GM12878 (cell line): ENCODE data around the gene GFOD2. TPM values are rescaled to one million over a fixed set of nuclear protein-coding genes. Genes with fewer than 3 reads are reported as not detected.

Experiments
- ATAC-seq: fragments of 200-7000 bp; cut with Tn5 transposase; 3 replicates; pipeline ENCODE4 v1.9.1; 2020; ENCODE audit warnings: mild to moderate bottlenecking, moderate library complexity
- BruUV-seq: library from RNA; stranded (reverse); fragments of 400-500 nt; replicated peaks from 2 replicates; lab custom pipeline; 2021; lab: Mats Ljungman, UMichigan
- CTCF ChIA-PET: fragments of 300-600 bp; sonication (Branson Sonifier 250); formaldehyde crosslinking; extraction: SDS; loops from one replicate; lab custom pipeline; 2021; ENCODE audit warnings: inconsistent platforms; lab: Yijun Ruan, JAX
- POLR2A ChIA-PET: fragments of 350-600 bp; formaldehyde crosslinking; extraction: SDS; loops from one replicate; lab custom pipeline; 2021; ENCODE audit warnings: inconsistent platforms; lab: Charles Lee
- RAD21 ChIA-PET: fragments of 300-600 bp; sonication (Branson Sonifier 250); formaldehyde crosslinking; loops from one replicate; lab custom pipeline; 2023; ENCODE audit warnings: antibody characterized with exemption; ENCODE audit not compliant: unreplicated experiment; lab: Charles Lee
- SMC1A ChIA-PET: fragments of 300-600 bp; sonication (Branson Sonifier 250); formaldehyde crosslinking; loops from one replicate; lab custom pipeline; 2023; ENCODE audit not compliant: unreplicated experiment, uncharacterized antibody; lab: Charles Lee
- DNase-seq: peaks from one replicate; pipeline ENCODE4 v3.0.0-alpha.2; 2011; ENCODE audit warnings: low read depth, low spot score
- FAIRE-seq: peaks from 3 replicates; lab custom pipeline; 2011; peaks lifted over from hg19 to GRCh38; lab: Jason Lieb, UNC
- H2AFZ ChIP-seq: 2 replicates; pipeline ENCODE4 v1.6.0; 2011; ENCODE audit warnings: low read depth, low read length, control low read depth; ENCODE audit not compliant: control insufficient read depth
- H3K27ac ChIP-seq: 2 replicates; pipeline ENCODE4 v1.5.1; 2011; ENCODE audit warnings: control low read depth; ENCODE audit not compliant: control insufficient read depth, insufficient read depth
- H3K27me3 ChIP-seq, 2 experiments: replicated peaks in 1 of 2; 2 replicates each; pipeline versions ENCODE4 v1.6.0 to v1.6.1; 2011; ENCODE audit warnings: low read length in 1 of 2; ENCODE audit not compliant: control insufficient read depth in 2 of 2, insufficient read depth in 2 of 2
- H3K36me3 ChIP-seq, 2 experiments: 2 replicates each; pipeline ENCODE4 v1.5.1; 2011; ENCODE audit warnings: low read length in 1 of 2; ENCODE audit not compliant: control insufficient read depth in 2 of 2, insufficient read depth in 2 of 2
- H3K4me1 ChIP-seq: 2 replicates; pipeline ENCODE4 v1.6.1; 2011; ENCODE audit warnings: mild to moderate bottlenecking, low read length, moderate library complexity, mixed read lengths; ENCODE audit not compliant: control insufficient read depth, insufficient read depth
- H3K4me2 ChIP-seq: 2 replicates; pipeline ENCODE4 v1.6.0; 2011; ENCODE audit warnings: control low read depth; ENCODE audit not compliant: control insufficient read depth, insufficient read depth
- H3K4me3 ChIP-seq: fragments of 200-600 bp; sonication (generic); 2 replicates; pipeline ENCODE4 v1.5.1; 2016
- H3K79me2 ChIP-seq: 2 replicates; pipeline ENCODE4 v1.6.0; 2011; ENCODE audit warnings: low read length; ENCODE audit not compliant: control insufficient read depth, insufficient read depth
- H3K9ac ChIP-seq: 2 replicates; pipeline ENCODE4 v1.8.0; 2011; ENCODE audit warnings: low read length, control low read depth, mixed read lengths; ENCODE audit not compliant: control insufficient read depth, insufficient read depth
- H3K9me3 ChIP-seq: replicated peaks from 3 replicates; pipeline ENCODE4 v1.5.1; 2011; ENCODE audit warnings: mild to moderate bottlenecking, low read length; ENCODE audit not compliant: control insufficient read depth, insufficient read depth
- H4K20me1 ChIP-seq: 2 replicates; pipeline ENCODE4 v1.6.0; 2011; ENCODE audit not compliant: control insufficient read depth, insufficient read depth
- E2F8 ChIP-seq: fragments of 450-650 bp; IDR thresholded peaks from 2 replicates; pipeline ENCODE4 v1.6.1; 2018; ENCODE audit warnings: mild to moderate bottlenecking, low read depth, moderate library complexity; ENCODE audit not compliant: partially characterized antibody
- GATAD2B ChIP-seq: fragments of 450-650 bp; conservative IDR thresholded peaks from 2 replicates; pipeline ENCODE4 v1.6.1; 2017; ENCODE audit warnings: low read depth, mild to moderate bottlenecking, moderate library complexity
- KAT2A ChIP-seq: conservative IDR thresholded peaks from 2 replicates; pipeline ENCODE4 v1.6.1; 2011; ENCODE audit warnings: low read depth, low read length; ENCODE audit not compliant: control insufficient read depth
- KDM1A ChIP-seq: fragments of 200-600 bp; sonication (generic); IDR thresholded peaks from 2 replicates; pipeline ENCODE4 v1.6.1; 2016; ENCODE audit warnings: borderline replicate concordance
- NR2F1 ChIP-seq: fragments of 450-650 bp; conservative IDR thresholded peaks from 2 replicates; pipeline ENCODE4 v1.6.1; 2017; ENCODE audit warnings: mild to moderate bottlenecking
- SREBF2 ChIP-seq: IDR thresholded peaks from 2 replicates; pipeline ENCODE4 v1.6.1; 2012; ENCODE audit warnings: mild to moderate bottlenecking, low read length
- SUZ12 ChIP-seq: fragments of 200-600 bp; sonication (generic); IDR thresholded peaks from one replicate; pipeline ENCODE4 v1.6.1; 2018; ENCODE audit warnings: antibody characterized with exemption, mild to moderate bottlenecking; ENCODE audit not compliant: unreplicated experiment
- WRNIP1 ChIP-seq: IDR thresholded peaks from 2 replicates; pipeline ENCODE4 v1.6.1; 2011; ENCODE audit warnings: low read depth, low read length, improper control_type of control experiment, borderline replicate concordance
- in situ Hi-C: fragments of 300-500 bp; cut with MboI; formaldehyde crosslinking; loops from 9 replicates; pipeline ENCODE4 v1.14.3; 2018; ENCODE audit warnings: mixed read lengths
- intact Hi-C: fragments of 100-400 bp; cut with micrococcal nuclease; formaldehyde crosslinking; loops from one replicate; pipeline ENCODE4 v1.14.2; 2022; ENCODE audit not compliant: unreplicated experiment
- polyA plus RNA-seq, 11 experiments: library from polyadenylated mRNA; depleted of rRNA in 4 of 11; unstranded in 6 of 11; stranded (reverse) in 5 of 11; fragments of >200 nt; fragmentation: Nextera tagmentation in 4 of 11; fragmentation: Illumina TruSeq in 1 of 11; extraction: Ambion mirVana in 4 of 11; extraction: Trizol in 1 of 11; gene quantifications; 1 replicate in 1 of 11; 2 replicates in 10 of 11; pipeline versions ENCODE4 v1.2.1 to v1.2.3, GENCODE V29; 2011 to 2016; ENCODE audit warnings: inconsistent platforms in 2 of 11, missing spikeins in 2 of 11, low read depth in 1 of 11
- total RNA-seq, 4 experiments: library from RNA; depleted of rRNA in 3 of 4; stranded (reverse); fragments of >200 nt in 3 of 4; fragmentation: Illumina TruSeq in 1 of 4; extraction: Trizol in 1 of 4; gene quantifications; 2 replicates each; pipeline versions ENCODE4 v1.2.1 to v1.2.3, GENCODE V29; 2013 to 2021
- TF ChIP-seq, protein P1 (sequence below): fragments of 450-650 bp; IDR thresholded peaks from 2 replicates; pipeline ENCODE4 v1.6.1; 2017; ENCODE audit warnings: mild to moderate bottlenecking
- TF ChIP-seq, protein P2 (sequence below): IDR thresholded peaks from 2 replicates; pipeline ENCODE4 v1.6.1; 2012; ENCODE audit warnings: mild to moderate bottlenecking, low read depth, low read length

Gene GFOD2
- total and polyA plus RNA-seq, 10 of the 15 experiments (the other 5 are each of a cell fraction or from before 2014, with no cell fraction given), result 2.0 to 15.9 (median 12.0) TPM

DNA sequence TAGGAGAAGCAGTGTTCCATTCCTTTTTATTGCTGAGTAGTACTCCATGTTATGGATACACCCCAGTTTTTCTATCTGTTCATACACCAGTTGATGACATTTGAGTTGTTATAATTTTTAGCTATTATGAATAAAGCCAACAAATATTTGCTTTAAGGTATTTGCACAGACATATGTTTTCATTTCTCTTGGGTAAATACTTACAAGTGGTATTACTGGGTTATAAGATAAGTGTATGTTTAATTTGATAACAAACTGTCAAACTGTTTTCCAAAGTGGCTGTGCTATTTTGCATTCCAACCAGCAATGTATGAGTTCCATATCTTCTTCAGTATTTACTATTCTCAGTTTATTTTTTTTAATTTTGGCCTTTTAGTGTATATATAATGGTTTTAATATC is 27.7 kb upstream of the GFOD2 start:
- H2AFZ ChIP-seq, result no peak overlapping the region
- H4K20me1 ChIP-seq, result no peaks in the 10 kb centered on the region
- no peak overlapping the region for H3K4me2 ChIP-seq
- H3K4me3 ChIP-seq, result no peak overlapping the region
- H3K36me3 ChIP-seq, result peaks cover 7 to 18% of the 10 kb centered on the region in 2 experiments; a peak in 3 of 4 replicates
- no peak overlapping the region for H3K27ac ChIP-seq
- in situ Hi-C loops, result no loop called here
- ChIA-PET RAD21 (no interaction called here), CTCF (interaction anchor here (0.6 kb wide), 1 partner anchor 1455 kb away, joined by 3 read pairs; no protein-coding TSS in a partner anchor)
- H3K9me3 ChIP-seq, result no peaks in the 10 kb centered on the region
- no peak for FAIRE-seq
- TF ChIP-seq, protein P1, sequence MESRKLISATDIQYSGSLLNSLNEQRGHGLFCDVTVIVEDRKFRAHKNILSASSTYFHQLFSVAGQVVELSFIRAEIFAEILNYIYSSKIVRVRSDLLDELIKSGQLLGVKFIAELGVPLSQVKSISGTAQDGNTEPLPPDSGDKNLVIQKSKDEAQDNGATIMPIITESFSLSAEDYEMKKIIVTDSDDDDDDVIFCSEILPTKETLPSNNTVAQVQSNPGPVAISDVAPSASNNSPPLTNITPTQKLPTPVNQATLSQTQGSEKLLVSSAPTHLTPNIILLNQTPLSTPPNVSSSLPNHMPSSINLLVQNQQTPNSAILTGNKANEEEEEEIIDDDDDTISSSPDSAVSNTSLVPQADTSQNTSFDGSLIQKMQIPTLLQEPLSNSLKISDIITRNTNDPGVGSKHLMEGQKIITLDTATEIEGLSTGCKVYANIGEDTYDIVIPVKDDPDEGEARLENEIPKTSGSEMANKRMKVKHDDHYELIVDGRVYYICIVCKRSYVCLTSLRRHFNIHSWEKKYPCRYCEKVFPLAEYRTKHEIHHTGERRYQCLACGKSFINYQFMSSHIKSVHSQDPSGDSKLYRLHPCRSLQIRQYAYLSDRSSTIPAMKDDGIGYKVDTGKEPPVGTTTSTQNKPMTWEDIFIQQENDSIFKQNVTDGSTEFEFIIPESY, result no peak
- TF ChIP-seq SUZ12, result no peak
- no peak for TF ChIP-seq KDM1A
- no peak for TF ChIP-seq WRNIP1
- TF ChIP-seq KAT2A, result no peak
- TF ChIP-seq NR2F1, result no peak
- TF ChIP-seq E2F8, result no peak
- TF ChIP-seq SREBF2, result no peak
- no peak for TF ChIP-seq GATAD2B
- TF ChIP-seq, protein P2, sequence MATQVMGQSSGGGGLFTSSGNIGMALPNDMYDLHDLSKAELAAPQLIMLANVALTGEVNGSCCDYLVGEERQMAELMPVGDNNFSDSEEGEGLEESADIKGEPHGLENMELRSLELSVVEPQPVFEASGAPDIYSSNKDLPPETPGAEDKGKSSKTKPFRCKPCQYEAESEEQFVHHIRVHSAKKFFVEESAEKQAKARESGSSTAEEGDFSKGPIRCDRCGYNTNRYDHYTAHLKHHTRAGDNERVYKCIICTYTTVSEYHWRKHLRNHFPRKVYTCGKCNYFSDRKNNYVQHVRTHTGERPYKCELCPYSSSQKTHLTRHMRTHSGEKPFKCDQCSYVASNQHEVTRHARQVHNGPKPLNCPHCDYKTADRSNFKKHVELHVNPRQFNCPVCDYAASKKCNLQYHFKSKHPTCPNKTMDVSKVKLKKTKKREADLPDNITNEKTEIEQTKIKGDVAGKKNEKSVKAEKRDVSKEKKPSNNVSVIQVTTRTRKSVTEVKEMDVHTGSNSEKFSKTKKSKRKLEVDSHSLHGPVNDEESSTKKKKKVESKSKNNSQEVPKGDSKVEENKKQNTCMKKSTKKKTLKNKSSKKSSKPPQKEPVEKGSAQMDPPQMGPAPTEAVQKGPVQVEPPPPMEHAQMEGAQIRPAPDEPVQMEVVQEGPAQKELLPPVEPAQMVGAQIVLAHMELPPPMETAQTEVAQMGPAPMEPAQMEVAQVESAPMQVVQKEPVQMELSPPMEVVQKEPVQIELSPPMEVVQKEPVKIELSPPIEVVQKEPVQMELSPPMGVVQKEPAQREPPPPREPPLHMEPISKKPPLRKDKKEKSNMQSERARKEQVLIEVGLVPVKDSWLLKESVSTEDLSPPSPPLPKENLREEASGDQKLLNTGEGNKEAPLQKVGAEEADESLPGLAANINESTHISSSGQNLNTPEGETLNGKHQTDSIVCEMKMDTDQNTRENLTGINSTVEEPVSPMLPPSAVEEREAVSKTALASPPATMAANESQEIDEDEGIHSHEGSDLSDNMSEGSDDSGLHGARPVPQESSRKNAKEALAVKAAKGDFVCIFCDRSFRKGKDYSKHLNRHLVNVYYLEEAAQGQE, result no peak
- TF ChIP-seq, all 136 proteins: peak for 0
- intact Hi-C loops, result no loop called here
- Histone ChIP-seq H3K4me1 (peaks cover 28% of the 10 kb centered on the region), H3K27me3 (no peaks in the 10 kb centered on the region), H3K9ac (no peak overlapping the region), H3K79me2 (peaks cover 5% of the 10 kb centered on the region)
- TSS peak; percentile 37 for BruUV-seq
- DNase-seq, result no peak
- SMC1A ChIA-PET, result no interaction called here
- POLR2A ChIA-PET, result no interaction called here
- ATAC-seq, result no peak
